ENCODE results near the gene KRT71. TPM values are rescaled to one million over a fixed set of nuclear protein-coding genes. Genes with fewer than 3 reads are reported as not detected.
A peak's percentile ranks its signal among the peaks of the same experiment; 100 is the strongest.

The KRT71 gene
- total RNA-seq, 1 experiment from 2014 or later = not detected

DNA sequence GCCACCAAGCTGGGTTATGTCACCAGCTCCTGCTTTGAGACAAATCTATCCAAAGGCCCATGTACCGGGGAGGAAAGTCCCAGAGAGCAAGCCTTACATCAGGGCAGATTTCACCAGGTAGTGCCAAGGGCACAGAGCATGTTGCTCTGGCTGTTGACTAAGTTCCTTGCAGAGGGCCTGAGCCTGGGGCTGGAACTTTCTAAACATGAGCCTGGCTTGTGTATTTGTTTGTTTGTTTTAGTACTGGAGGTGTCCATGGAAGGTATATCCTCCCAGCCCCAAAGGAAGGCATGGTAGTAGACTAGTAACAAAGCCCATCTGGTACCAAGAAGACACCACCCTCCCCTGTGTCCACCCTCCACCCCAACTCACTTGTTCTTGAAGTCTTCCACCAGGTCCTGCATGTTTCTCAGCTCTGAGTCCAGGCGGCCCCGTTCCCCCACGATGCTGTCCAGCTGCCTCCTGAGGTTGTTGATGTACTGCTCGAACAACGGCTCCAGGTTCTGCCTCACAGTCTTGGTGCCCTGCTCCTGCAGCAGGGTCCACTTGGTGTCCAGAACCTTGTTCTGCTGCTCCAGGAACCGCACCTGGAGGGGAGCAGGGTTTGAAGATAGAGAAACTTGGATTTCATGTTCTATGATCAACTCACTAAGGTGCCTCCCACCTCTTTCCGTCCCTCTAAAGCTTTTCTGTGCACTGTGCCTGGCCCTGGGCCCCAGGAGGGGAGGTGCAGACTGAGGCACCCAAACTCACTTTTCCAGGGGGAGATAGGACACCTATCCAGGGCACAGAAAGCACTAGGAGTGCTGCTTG, 34.2 kb downstream of the KRT71 start:
- Histone ChIP-seq H3K79me2 (ENCODE audit: low read depth) (no peaks in the 10 kb centered on the region), H3K9me2 (ENCODE audit: insufficient read depth) (no peaks in the 10 kb centered on the region), H3F3A (ENCODE audit: insufficient read depth, low read depth) (peaks cover 29% of the 10 kb centered on the region), H3K27ac (no peak overlapping the region), H3K4me2 (peak overlapping the region; percentile 79), H3K4me3 (peak overlapping the region; percentile 56; the same call in 1 of the 2 replicates), H3K4me1 (replicated peaks; ENCODE audit: insufficient read depth) (peaks cover 45% of the 10 kb centered on the region), H4K20me1 (ENCODE audit: insufficient read depth) (no peaks in the 10 kb centered on the region), H3K27me3 (ENCODE audit: insufficient read depth, low read depth) (no peaks in the 10 kb centered on the region), H2AFZ (no peak overlapping the region), H3K36me3 (ENCODE audit: low read depth) (no peaks in the 10 kb centered on the region), H3K9me3 (ENCODE audit: insufficient read depth, low read depth) (no peaks in the 10 kb centered on the region)
- CTCF ChIA-PET = no interaction called here
- no TSS peak for BruUV-seq (replicated peaks)
- intact Hi-C loops (cut with micrococcal nuclease; ENCODE audit: unreplicated experiment) = no loop called here
- DNase-seq = no peak
- POLR2A ChIA-PET (ENCODE audit: unreplicated experiment) = interaction anchor here (0.9 kb wide), 1 partner anchor 22 kb away, joined by 4 read pairs; no protein-coding TSS in a partner anchor
- no peak for TF ChIP-seq EZH2 (IDR thresholded peaks at IDR 0.05; ENCODE audit: low read depth)
- TF ChIP-seq, protein P1, sequence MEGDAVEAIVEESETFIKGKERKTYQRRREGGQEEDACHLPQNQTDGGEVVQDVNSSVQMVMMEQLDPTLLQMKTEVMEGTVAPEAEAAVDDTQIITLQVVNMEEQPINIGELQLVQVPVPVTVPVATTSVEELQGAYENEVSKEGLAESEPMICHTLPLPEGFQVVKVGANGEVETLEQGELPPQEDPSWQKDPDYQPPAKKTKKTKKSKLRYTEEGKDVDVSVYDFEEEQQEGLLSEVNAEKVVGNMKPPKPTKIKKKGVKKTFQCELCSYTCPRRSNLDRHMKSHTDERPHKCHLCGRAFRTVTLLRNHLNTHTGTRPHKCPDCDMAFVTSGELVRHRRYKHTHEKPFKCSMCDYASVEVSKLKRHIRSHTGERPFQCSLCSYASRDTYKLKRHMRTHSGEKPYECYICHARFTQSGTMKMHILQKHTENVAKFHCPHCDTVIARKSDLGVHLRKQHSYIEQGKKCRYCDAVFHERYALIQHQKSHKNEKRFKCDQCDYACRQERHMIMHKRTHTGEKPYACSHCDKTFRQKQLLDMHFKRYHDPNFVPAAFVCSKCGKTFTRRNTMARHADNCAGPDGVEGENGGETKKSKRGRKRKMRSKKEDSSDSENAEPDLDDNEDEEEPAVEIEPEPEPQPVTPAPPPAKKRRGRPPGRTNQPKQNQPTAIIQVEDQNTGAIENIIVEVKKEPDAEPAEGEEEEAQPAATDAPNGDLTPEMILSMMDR (conservative IDR thresholded peaks at IDR 0.05) = no peak

DNA sequence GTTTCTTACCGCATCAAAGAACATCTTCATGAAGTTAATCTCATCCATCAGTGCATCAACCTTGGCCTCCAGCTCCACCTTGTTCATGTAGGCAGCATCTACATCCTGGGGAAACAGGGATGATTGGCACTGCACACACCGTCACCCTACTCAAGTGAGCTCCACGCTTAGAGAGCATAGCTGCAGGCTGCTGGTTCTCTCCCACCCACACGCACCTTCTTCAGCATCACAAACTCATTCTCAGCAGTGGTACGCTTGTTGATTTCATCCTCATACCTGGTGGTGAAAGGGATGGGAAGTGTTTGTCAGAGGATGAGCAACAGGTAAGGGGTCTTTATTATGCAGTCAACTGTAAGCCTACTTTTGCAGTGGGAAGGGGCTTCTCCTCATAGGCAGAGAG, 35.1 kb downstream of the KRT71 start:
- Histone ChIP-seq H4K20me1 (ENCODE audit: insufficient read depth) (no peaks in the 10 kb centered on the region), H3K36me3 (ENCODE audit: low read depth) (no peaks in the 10 kb centered on the region), H2AFZ (no peak overlapping the region), H3F3A (ENCODE audit: insufficient read depth, low read depth) (peaks cover 25% of the 10 kb centered on the region), H3K27ac (no peak overlapping the region), H3K9me2 (ENCODE audit: insufficient read depth) (no peaks in the 10 kb centered on the region), H3K4me2 (peak overlapping the region; percentile 79; the same call in 1 of the 2 replicates), H3K27me3 (ENCODE audit: insufficient read depth, low read depth) (no peaks in the 10 kb centered on the region), H3K4me1 (replicated peaks; ENCODE audit: insufficient read depth) (peaks cover 36% of the 10 kb centered on the region), H3K79me2 (ENCODE audit: low read depth) (no peaks in the 10 kb centered on the region), H3K4me3 (no peak overlapping the region), H3K9me3 (ENCODE audit: insufficient read depth, low read depth) (no peaks in the 10 kb centered on the region)
- DNase-seq = no peak
- ChIA-PET CTCF (no interaction called here), POLR2A (ENCODE audit: unreplicated experiment) (no interaction called here)
- TF ChIP-seq, protein P1 (conservative IDR thresholded peaks at IDR 0.05) = no peak
- TF ChIP-seq EZH2 (IDR thresholded peaks at IDR 0.05; ENCODE audit: low read depth) = no peak
- no TSS peak for BruUV-seq (replicated peaks)
- intact Hi-C loops (cut with micrococcal nuclease; ENCODE audit: unreplicated experiment) = no loop called here

DNA sequence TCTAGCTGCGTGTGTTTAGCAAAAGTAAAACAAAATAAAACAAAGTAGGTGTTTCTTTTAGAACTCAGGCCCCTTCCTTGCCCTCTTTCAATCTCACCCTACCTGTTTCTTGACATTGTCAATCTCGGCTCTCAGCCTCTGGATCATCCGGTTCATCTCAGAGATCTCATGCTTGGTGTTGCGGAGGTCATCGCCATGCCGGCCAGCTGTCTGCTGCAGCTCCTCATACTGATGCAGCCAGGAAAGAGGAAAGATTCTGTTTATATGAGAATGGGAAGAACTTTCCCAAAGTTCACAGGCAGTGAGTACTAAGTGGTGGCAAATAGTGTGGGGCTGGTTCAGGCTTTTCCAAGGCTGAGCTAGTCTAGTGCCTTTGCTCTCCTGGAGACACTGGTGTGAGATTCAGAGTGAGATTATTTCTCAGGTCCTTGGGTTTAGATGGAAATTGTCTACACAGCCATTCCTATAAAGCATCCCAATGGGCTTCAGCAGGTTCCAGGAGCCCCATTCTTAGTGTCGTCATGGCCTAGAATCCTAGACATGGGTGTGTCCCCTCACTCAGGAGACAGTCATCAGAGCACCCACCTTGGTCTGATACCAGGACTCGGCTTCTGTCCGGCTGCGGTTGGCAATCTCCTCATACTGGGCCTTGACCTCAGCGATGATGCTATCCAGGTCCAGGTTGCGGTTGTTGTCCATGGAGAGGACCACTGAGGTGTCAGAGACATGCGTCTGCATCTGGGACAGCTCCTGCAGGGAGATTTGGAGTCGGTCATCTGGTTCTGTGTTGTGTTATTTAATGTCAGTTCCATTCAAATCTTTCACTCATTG, 35.7 kb downstream of the KRT71 start:
- no TSS peak for BruUV-seq (replicated peaks)
- Histone ChIP-seq H3F3A (ENCODE audit: insufficient read depth, low read depth) (peaks cover 20% of the 10 kb centered on the region), H3K9me2 (ENCODE audit: insufficient read depth) (no peaks in the 10 kb centered on the region), H3K4me2 (no peak overlapping the region), H3K9me3 (ENCODE audit: insufficient read depth, low read depth) (no peaks in the 10 kb centered on the region), H3K27ac (no peak overlapping the region), H3K4me1 (replicated peaks; ENCODE audit: insufficient read depth) (peaks cover 30% of the 10 kb centered on the region), H3K36me3 (ENCODE audit: low read depth) (no peaks in the 10 kb centered on the region), H4K20me1 (ENCODE audit: insufficient read depth) (no peaks in the 10 kb centered on the region), H3K4me3 (no peak overlapping the region), H3K27me3 (ENCODE audit: insufficient read depth, low read depth) (no peaks in the 10 kb centered on the region), H3K79me2 (ENCODE audit: low read depth) (no peaks in the 10 kb centered on the region), H2AFZ (no peak overlapping the region)
- no peak for DNase-seq
- no peak for TF ChIP-seq EZH2 (IDR thresholded peaks at IDR 0.05; ENCODE audit: low read depth)
- TF ChIP-seq, protein P1 (conservative IDR thresholded peaks at IDR 0.05) = no peak
- intact Hi-C loops (cut with micrococcal nuclease; ENCODE audit: unreplicated experiment) = no loop called here
- ChIA-PET CTCF (interaction anchor here (0.6 kb wide), 1 partner anchor 309 kb away, joined by 5 read pairs; no protein-coding TSS in a partner anchor), POLR2A (ENCODE audit: unreplicated experiment) (interaction anchor here (0.7 kb wide), 1 partner anchor 1141 kb away, joined by 6 read pairs; no protein-coding TSS in a partner anchor)
